ENCODE data around the gene SERPINB12.

The SERPINB12 gene

GRCh38 chr18:63518178-63519012 is 23.8 kb upstream of the SERPINB12 start:
- H3K4me3 ChIP-seq (ENCODE audit: extremely low read depth, insufficient read depth, low read length, poor library complexity, severe bottlenecking) = no peak overlapping the region
- no peaks in the 10 kb centered on the region for H3K4me1 ChIP-seq (ENCODE audit: control insufficient read depth, insufficient read depth, low read length, poor library complexity, severe bottlenecking)
- no peaks in the 10 kb centered on the region for H3K9me3 ChIP-seq (ENCODE audit: control insufficient read depth, low read length)
- H3K27ac ChIP-seq (ENCODE audit: low read depth, low read length, severe bottlenecking) = no peak overlapping the region
- no peaks in the 10 kb centered on the region for H3K36me3 ChIP-seq (ENCODE audit: control insufficient read depth, insufficient read depth, low read length)
- 17 to 29% methylated on average over 6 to 9 of the region's 16 CpGs for WGBS, 2 experiments (ENCODE audit: insufficient coverage in 2 of 2)

- H3K36me3 ChIP-seq (ENCODE audit: control insufficient read depth, insufficient read depth, low read length) = no peaks in the 10 kb centered on the region
- WGBS, 2 experiments (ENCODE audit: insufficient coverage in 2 of 2) = 76 to 86% methylated on average over 2 to 3 of the region's 3 CpGs
- no peak overlapping the region for H3K4me3 ChIP-seq (ENCODE audit: extremely low read depth, insufficient read depth, low read length, poor library complexity, severe bottlenecking)
- no peaks in the 10 kb centered on the region for H3K4me1 ChIP-seq (ENCODE audit: control insufficient read depth, insufficient read depth, low read length, poor library complexity, severe bottlenecking)
- no peak overlapping the region for H3K27ac ChIP-seq (ENCODE audit: low read depth, low read length, severe bottlenecking)
- H3K9me3 ChIP-seq (ENCODE audit: control insufficient read depth, low read length) = no peaks in the 10 kb centered on the region
These were observed 22.0 kb upstream of the SERPINB12 start for GRCh38 chr18:63520053-63520685.

- Histone ChIP-seq H3K4me1 (ENCODE audit: control insufficient read depth, insufficient read depth, low read length, poor library complexity, severe bottlenecking) (no peaks in the 10 kb centered on the region), H3K36me3 (ENCODE audit: control insufficient read depth, insufficient read depth, low read length) (no peaks in the 10 kb centered on the region), H3K9me3 (ENCODE audit: control insufficient read depth, low read length) (no peaks in the 10 kb centered on the region), H3K4me3 (ENCODE audit: extremely low read depth, insufficient read depth, low read length, poor library complexity, severe bottlenecking) (no peak overlapping the region), H3K27ac (ENCODE audit: low read depth, low read length, severe bottlenecking) (no peak overlapping the region)
- 45 to 89% methylated on average over 2 to 3 of the region's 4 CpGs for WGBS, 2 experiments (ENCODE audit: insufficient coverage in 2 of 2)
These were observed 18.5 kb upstream of the SERPINB12 start for GRCh38 chr18:63523660-63524059.

- no peak overlapping the region for H3K27ac ChIP-seq (ENCODE audit: low read depth, low read length, severe bottlenecking)
- no peaks in the 10 kb centered on the region for H3K36me3 ChIP-seq (ENCODE audit: control insufficient read depth, insufficient read depth, low read length)
- H3K4me1 ChIP-seq (ENCODE audit: control insufficient read depth, insufficient read depth, low read length, poor library complexity, severe bottlenecking) = no peaks in the 10 kb centered on the region
- no peaks in the 10 kb centered on the region for H3K9me3 ChIP-seq (ENCODE audit: control insufficient read depth, low read length)
- no peak overlapping the region for H3K4me3 ChIP-seq (ENCODE audit: extremely low read depth, insufficient read depth, low read length, poor library complexity, severe bottlenecking)
These were observed 14.9 kb upstream of the SERPINB12 start for GRCh38 chr18:63527251-63527650.

DNA sequence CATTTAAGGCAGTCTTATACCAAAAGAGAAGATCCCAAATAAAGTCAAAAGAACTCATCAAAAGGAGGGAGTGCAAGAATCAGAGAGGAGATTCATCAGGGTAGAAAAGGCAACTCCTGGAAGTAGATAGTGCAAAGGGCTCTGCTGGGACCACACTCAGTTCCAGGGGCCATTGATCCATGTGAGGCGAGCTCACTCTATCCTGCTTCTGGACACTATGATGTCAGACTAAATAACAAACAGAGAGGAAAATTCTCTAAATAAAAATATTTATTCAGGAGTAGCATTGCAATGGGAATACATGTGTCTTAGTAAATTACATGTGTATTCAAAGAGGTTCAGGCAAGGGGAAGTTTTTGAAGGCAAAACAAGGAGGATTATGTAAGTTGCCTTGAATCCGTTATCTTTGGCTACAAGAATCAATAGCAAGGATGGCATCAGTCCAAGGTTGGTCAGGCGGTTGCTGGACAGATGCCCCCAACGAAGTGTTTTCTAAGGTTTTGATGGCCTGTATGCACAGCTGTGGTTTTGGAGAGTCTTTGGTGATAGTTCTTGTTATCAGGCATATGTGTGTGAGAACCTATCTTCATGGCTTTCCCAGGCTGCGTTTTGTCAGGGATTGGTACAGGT is 13.2 kb upstream of the SERPINB12 start:
- Histone ChIP-seq H3K27ac (ENCODE audit: low read depth, low read length, severe bottlenecking) (no peak overlapping the region), H3K4me1 (ENCODE audit: control insufficient read depth, insufficient read depth, low read length, poor library complexity, severe bottlenecking) (no peaks in the 10 kb centered on the region)
- WGBS, 2 experiments (ENCODE audit: insufficient coverage in 2 of 2) = 92 to 100% methylated on average over 1 to 4 of the region's 5 CpGs

DNA sequence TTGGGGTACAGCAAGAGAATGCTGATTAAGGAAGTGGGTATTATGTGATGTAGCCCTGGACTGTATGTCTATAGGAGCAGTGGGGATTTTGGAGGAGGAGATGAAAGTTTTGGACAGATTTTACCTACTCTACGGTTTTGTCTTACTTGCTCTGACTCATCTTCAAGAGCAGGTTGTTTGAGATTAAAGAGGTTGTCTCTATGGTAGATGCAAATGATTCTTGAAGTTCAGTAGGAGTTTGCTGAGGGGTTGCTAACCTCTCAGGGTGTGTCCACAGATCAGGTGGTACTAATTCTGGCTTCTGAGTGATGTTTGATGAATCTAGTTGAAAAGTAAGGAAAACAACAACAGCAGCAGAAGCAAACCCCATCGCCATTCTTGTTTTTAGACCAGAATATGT is 9.7 kb upstream of the SERPINB12 start:
- no peaks in the 10 kb centered on the region for H3K4me1 ChIP-seq (ENCODE audit: control insufficient read depth, insufficient read depth, low read length, poor library complexity, severe bottlenecking)
- H3K4me3 ChIP-seq (ENCODE audit: extremely low read depth, insufficient read depth, low read length, poor library complexity, severe bottlenecking) = no peak overlapping the region
- H3K9me3 ChIP-seq (ENCODE audit: control insufficient read depth, low read length) = no peaks in the 10 kb centered on the region
- H3K27ac ChIP-seq (ENCODE audit: low read depth, low read length, severe bottlenecking) = no peak overlapping the region
- 100% methylated on average over 1 of the region's 2 CpGs for WGBS, 2 experiments (ENCODE audit: insufficient coverage in 2 of 2)
- H3K36me3 ChIP-seq (ENCODE audit: control insufficient read depth, insufficient read depth, low read length) = no peaks in the 10 kb centered on the region

More for the DNA sequence above, 13.2 kb upstream of the SERPINB12 start:
- H3K4me3 ChIP-seq (ENCODE audit: extremely low read depth, insufficient read depth, low read length, poor library complexity, severe bottlenecking) = no peak overlapping the region
- H3K9me3 ChIP-seq (ENCODE audit: control insufficient read depth, low read length) = no peaks in the 10 kb centered on the region
- no peaks in the 10 kb centered on the region for H3K36me3 ChIP-seq (ENCODE audit: control insufficient read depth, insufficient read depth, low read length)

GRCh38 chr18:63534615-63535014 is 7.6 kb upstream of the SERPINB12 start:
- no peaks in the 10 kb centered on the region for H3K9me3 ChIP-seq (ENCODE audit: control insufficient read depth, low read length)
- no peak overlapping the region for H3K4me3 ChIP-seq (ENCODE audit: extremely low read depth, insufficient read depth, low read length, poor library complexity, severe bottlenecking)
- H3K4me1 ChIP-seq (ENCODE audit: control insufficient read depth, insufficient read depth, low read length, poor library complexity, severe bottlenecking) = no peaks in the 10 kb centered on the region
- H3K36me3 ChIP-seq (ENCODE audit: control insufficient read depth, insufficient read depth, low read length) = no peaks in the 10 kb centered on the region
- H3K27ac ChIP-seq (ENCODE audit: low read depth, low read length, severe bottlenecking) = no peak overlapping the region
- no CpG with 5 or more reads among the region's 4 CpGs for WGBS, 2 experiments (ENCODE audit: insufficient coverage in 2 of 2)

- Histone ChIP-seq H3K4me3 (ENCODE audit: extremely low read depth, insufficient read depth, low read length, poor library complexity, severe bottlenecking) (no peak overlapping the region), H3K9me3 (ENCODE audit: control insufficient read depth, low read length) (no peaks in the 10 kb centered on the region), H3K4me1 (ENCODE audit: control insufficient read depth, insufficient read depth, low read length, poor library complexity, severe bottlenecking) (no peaks in the 10 kb centered on the region), H3K27ac (ENCODE audit: low read depth, low read length, severe bottlenecking) (peak overlapping the region; percentile 17), H3K36me3 (ENCODE audit: control insufficient read depth, insufficient read depth, low read length) (no peaks in the 10 kb centered on the region)
- 75 to 95% methylated on average over 3 of the region's 3 CpGs for WGBS, 2 experiments (ENCODE audit: insufficient coverage in 2 of 2)
These were observed 2.2 kb upstream of the SERPINB12 start for GRCh38 chr18:63539904-63540510.

DNA sequence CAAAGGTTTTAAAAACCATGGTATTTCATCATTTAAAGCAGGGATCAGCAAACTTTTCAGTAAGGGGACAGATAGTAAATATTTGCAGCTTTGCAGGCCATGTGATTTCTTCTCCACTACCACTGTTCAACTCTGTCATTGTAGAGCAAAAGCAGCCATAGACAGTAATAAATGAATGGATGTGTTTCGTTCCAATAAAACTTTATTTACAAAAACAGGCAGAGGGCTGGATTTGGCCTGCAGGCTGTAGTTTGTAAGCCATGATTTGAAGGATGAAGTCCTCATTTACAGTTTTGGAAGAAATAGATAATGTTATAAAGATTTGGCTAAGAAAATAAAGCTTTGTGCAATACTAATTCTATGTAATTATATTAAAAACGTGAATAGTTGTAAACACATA is 1.8 kb downstream of the SERPINB12 start:
- H3K9me3 ChIP-seq (ENCODE audit: control insufficient read depth, low read length) = no peaks in the 10 kb centered on the region
- no CpG with 5 or more reads among the region's 2 CpGs for WGBS, 2 experiments (ENCODE audit: insufficient coverage in 2 of 2)
- H3K27ac ChIP-seq (ENCODE audit: low read depth, low read length, severe bottlenecking) = no peak overlapping the region
- no peaks in the 10 kb centered on the region for H3K4me1 ChIP-seq (ENCODE audit: control insufficient read depth, insufficient read depth, low read length, poor library complexity, severe bottlenecking)
- no peaks in the 10 kb centered on the region for H3K36me3 ChIP-seq (ENCODE audit: control insufficient read depth, insufficient read depth, low read length)
- no peak overlapping the region for H3K4me3 ChIP-seq (ENCODE audit: extremely low read depth, insufficient read depth, low read length, poor library complexity, severe bottlenecking)

DNA sequence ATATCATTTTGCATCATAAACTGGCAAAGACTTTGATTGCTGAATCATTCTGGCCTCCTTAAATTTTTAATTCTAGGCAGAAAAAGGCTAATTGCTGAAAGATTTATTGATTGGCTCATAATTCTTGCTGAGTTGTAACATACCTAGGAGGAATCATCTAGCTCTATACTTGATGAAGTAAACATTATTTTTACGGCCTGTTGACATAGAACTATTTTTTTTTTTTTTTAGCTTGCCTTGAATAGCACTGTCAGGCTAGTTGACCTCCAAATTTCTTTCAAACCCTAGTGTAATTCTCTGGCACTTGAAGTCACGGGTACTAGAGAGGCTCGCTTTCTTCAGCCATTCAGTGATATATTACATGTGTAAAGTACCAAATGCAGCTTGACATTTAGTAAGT is 2.8 kb downstream of the SERPINB12 start:
- Histone ChIP-seq H3K4me1 (ENCODE audit: control insufficient read depth, insufficient read depth, low read length, poor library complexity, severe bottlenecking) (no peaks in the 10 kb centered on the region), H3K9me3 (ENCODE audit: control insufficient read depth, low read length) (no peaks in the 10 kb centered on the region), H3K36me3 (ENCODE audit: control insufficient read depth, insufficient read depth, low read length) (no peaks in the 10 kb centered on the region), H3K27ac (ENCODE audit: low read depth, low read length, severe bottlenecking) (no peak overlapping the region), H3K4me3 (ENCODE audit: extremely low read depth, insufficient read depth, low read length, poor library complexity, severe bottlenecking) (no peak overlapping the region)
- 100% methylated on average over 2 of the region's 3 CpGs; no CpG with 5 or more reads in 1 of the 2 experiments for WGBS, 2 experiments (ENCODE audit: insufficient coverage in 2 of 2)
